SK-N-SH treated with all-trans-retinoic acid at 6 μM for 48 hours (cell line): Measurements from ENCODE around the gene RASA3.

ENCODE experiments used
- ARNTL ChIP-seq: fragments of 450-650 bp; formaldehyde crosslinking; IDR thresholded peaks from 2 replicates; pipeline ENCODE4 v1.5.0; 2020; ENCODE audit warnings: low read depth, mild to moderate bottlenecking, moderate library complexity, borderline replicate concordance
- CSDC2 ChIP-seq: fragments of 250-450 bp; sonication (Bioruptor Pico); IDR thresholded peaks from 2 replicates; pipeline ENCODE4 v1.5.0; 2020; ENCODE audit warnings: mild to moderate bottlenecking, moderate library complexity
- GLIS3 ChIP-seq: fragments of 250-450 bp; sonication (Bioruptor Pico); IDR thresholded peaks from 2 replicates; pipeline ENCODE4 v1.5.0; 2020; ENCODE audit warnings: mild to moderate bottlenecking, moderate library complexity
- PPARA ChIP-seq: fragments of 250-450 bp; sonication (Bioruptor Pico); IDR thresholded peaks from 2 replicates; pipeline ENCODE4 v1.5.0; 2020; ENCODE audit warnings: mild to moderate bottlenecking, borderline replicate concordance
- SNAI2 ChIP-seq: fragments of 250-450 bp; sonication (Bioruptor Pico); IDR thresholded peaks from 2 replicates; pipeline ENCODE4 v1.5.0; 2020; ENCODE audit warnings: mild to moderate bottlenecking, moderate library complexity
- ZC3H10 ChIP-seq: fragments of 250-450 bp; sonication (Bioruptor Pico); IDR thresholded peaks from 2 replicates; pipeline ENCODE4 v1.5.1; 2021; ENCODE audit warnings: mild to moderate bottlenecking, moderate library complexity
- ZFP3 ChIP-seq: fragments of 250-450 bp; sonication (Bioruptor Pico); IDR thresholded peaks from 2 replicates; pipeline ENCODE4 v1.5.0; 2020; ENCODE audit warnings: mild to moderate bottlenecking, moderate library complexity

DNA sequence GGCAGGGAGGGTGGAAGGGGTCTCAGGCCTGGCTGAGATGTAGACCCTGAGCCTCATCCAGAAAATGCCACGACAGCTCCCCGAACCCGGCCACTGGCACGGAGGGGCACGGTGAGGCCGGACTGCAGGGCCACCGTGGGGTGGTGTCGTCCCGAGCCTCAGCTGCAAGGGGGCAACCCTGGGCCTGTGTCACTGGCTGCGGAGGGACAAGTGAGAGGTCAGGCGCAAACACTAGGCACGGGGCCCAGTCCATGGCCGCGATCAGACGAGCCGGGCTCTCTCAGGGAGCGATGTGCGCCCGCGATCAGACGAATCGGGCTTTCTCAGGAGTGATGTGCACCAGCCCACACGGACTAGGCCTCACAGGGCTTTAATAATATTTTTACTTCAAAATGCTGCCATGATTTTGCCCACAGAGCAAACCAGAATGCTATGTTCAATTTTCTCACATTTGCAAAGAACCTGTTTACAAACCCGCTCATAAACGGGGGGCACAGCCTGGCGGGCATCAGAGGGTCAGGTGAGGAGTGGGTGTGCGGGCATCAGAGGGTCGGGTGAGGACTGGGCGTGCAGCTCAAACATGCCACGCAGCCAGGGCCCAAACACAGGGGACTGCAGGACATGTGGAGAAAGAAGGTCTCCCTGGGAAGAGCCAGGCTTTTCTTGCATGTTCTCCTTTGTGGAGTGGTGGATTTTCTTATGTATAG lies 115.9 kb downstream of the RASA3 start:
- TF ChIP-seq ARNTL: no peak
- TF ChIP-seq ZC3H10: no peak
- TF ChIP-seq PPARA (CRISPR knock-in tag): no peak
- TF ChIP-seq ZFP3 (CRISPR knock-in tag): no peak
- TF ChIP-seq GLIS3 (CRISPR knock-in tag): no peak
- no peak for TF ChIP-seq SNAI2
- no peak for TF ChIP-seq CSDC2 (CRISPR knock-in tag)
